HG03439 (cell line): ENCODE results near the gene COPS7B.
"Not testable (repeated sequence)": the region's sequence is repeated elsewhere in the genome, so short reads cannot be mapped to it uniquely, and the experiment has no call there.

Experiments
- ATAC-seq: cut with Tn5 transposase; IDR thresholded peaks from one replicate; pipeline ENCODE4 v1.9.1; 2021; ENCODE audit warnings: mild to moderate bottlenecking, moderate library complexity; ENCODE audit not compliant: unreplicated experiment

Gene COPS7B

GRCh38 chr2:231786177-231786916 is at the start of gene COPS7B:
TSS of gene COPS7B (plus strand) at chr2:231786445. CDS start at chr2:231788571, 2,126 bp downstream.
- peak; percentile 57 for ATAC-seq

- no peak for ATAC-seq
Measured at GRCh38 chr2:231737761-231738160, 48.5 kb upstream of the COPS7B start.

GRCh38 chr2:231743376-231744116 is 42.7 kb upstream of the COPS7B start:
- ATAC-seq = no peak

- no peak for ATAC-seq
Measured at GRCh38 chr2:231745303-231746038, 40.8 kb upstream of the COPS7B start.

GRCh38 chr2:231748153-231748896 is 37.9 kb upstream of the COPS7B start:
- not testable (repeated sequence) for ATAC-seq

GRCh38 chr2:231749016-231749415 is 37.2 kb upstream of the COPS7B start:
- not testable (repeated sequence) for ATAC-seq

GRCh38 chr2:231751042-231751815 is 35.0 kb upstream of the COPS7B start:
- ATAC-seq = no peak

GRCh38 chr2:231752061-231752460 is 34.2 kb upstream of the COPS7B start:
- ATAC-seq = no peak

GRCh38 chr2:231761735-231762134 is 24.5 kb upstream of the COPS7B start:
- no peak for ATAC-seq

GRCh38 chr2:231764124-231764523 is 22.1 kb upstream of the COPS7B start:
- no peak for ATAC-seq

- ATAC-seq = no peak
Measured at GRCh38 chr2:231764760-231765159, 21.5 kb upstream of the COPS7B start.

GRCh38 chr2:231765496-231765929 is 20.7 kb upstream of the COPS7B start:
- ATAC-seq = no peak

- no peak for ATAC-seq
Measured at GRCh38 chr2:231769170-231770136, 16.8 kb upstream of the COPS7B start.

GRCh38 chr2:231780123-231780908 is 5.9 kb upstream of the COPS7B start:
- no peak for ATAC-seq

- peak; percentile 85 for ATAC-seq
Measured at GRCh38 chr2:231780909-231781797, 5.1 kb upstream of the COPS7B start, which contains the start of gene PDE6D. TSS of gene PDE6D (minus strand) at chr2:231781282. CDS start at chr2:231781114, 168 bp downstream.

- ATAC-seq = no peak
Measured at GRCh38 chr2:231781798-231782726, 4.2 kb upstream of the COPS7B start.
